ENCODE results near the gene PSMD9. TPM values are rescaled to one million over a fixed set of nuclear protein-coding genes. Genes with fewer than 3 reads are reported as not detected.

The PSMD9 gene
- total RNA-seq (ENCODE audit: low replicate concordance): 41.8 and 43.0 TPM in 2 replicates
- long read RNA-seq, transcript PSMD9-207 (6 exons, 2,784 nt): major isoform, 57 of 64 reads
- long read RNA-seq, partial matches to known transcripts: 0 of 64 reads
- long read RNA-seq, other reads (novel, unspliced or antisense): 3 of 64 reads

DNA sequence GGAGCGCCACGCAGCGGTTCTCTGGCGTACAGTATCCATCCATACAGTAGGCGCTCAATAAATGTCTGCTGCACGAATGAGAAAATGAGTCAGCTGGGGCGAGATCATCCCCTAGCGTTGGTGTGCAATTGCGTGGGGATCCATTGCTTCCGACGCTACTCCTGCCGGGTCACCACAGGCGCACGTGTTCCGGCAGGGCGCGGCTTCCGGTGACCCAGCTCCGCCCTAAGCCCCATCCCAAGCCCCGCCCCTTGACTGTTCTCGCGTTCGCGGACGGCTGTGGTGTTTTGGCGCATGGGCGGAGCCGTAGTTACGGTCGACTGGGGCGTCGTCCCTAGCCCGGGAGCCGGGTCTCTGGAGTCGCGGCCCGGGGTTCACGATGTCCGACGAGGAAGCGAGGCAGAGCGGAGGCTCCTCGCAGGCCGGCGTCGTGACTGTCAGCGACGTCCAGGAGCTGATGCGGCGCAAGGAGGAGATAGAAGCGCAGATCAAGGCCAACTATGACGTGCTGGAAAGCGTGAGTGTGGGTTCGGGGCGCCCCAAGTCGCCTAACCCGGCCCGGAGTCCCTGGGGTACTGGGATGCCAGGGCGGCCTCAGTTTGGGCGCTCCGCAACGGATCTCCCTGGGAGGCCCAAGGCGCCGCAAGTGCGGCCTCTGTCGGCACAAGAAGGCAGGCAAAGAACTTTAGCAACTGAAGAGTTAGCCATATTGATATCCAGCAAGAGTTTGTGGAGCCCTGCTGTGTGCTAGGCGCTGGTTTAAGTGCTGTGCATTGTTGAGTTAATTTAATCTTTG, at the start of gene PSMD9:
Gene PSMD9 (plus strand): TSS at position 313 of the 796 bp plus-strand sequence. CDS start 67 bp downstream, at position 380.
- peak; percentile 76 for TF ChIP-seq CTCF (conservative IDR thresholded peaks at IDR 0.05)
- Mint-ChIP-seq H3K9me3 (no peaks in the 10 kb centered on the region), H3K4me1 (ENCODE audit: unreplicated experiment) (peaks cover 26% of the 10 kb centered on the region), H3K27me3 (no peaks in the 10 kb centered on the region), H3K36me3 (peaks cover 7% of the 10 kb centered on the region), H3K27ac (peak within 1 kb of the TSS; percentile 95), H3K4me3 (peak within 1 kb of the TSS; percentile 100)
- DNase-seq (ENCODE audit: extremely low spot score, unreplicated experiment): peak; percentile 99

DNA sequence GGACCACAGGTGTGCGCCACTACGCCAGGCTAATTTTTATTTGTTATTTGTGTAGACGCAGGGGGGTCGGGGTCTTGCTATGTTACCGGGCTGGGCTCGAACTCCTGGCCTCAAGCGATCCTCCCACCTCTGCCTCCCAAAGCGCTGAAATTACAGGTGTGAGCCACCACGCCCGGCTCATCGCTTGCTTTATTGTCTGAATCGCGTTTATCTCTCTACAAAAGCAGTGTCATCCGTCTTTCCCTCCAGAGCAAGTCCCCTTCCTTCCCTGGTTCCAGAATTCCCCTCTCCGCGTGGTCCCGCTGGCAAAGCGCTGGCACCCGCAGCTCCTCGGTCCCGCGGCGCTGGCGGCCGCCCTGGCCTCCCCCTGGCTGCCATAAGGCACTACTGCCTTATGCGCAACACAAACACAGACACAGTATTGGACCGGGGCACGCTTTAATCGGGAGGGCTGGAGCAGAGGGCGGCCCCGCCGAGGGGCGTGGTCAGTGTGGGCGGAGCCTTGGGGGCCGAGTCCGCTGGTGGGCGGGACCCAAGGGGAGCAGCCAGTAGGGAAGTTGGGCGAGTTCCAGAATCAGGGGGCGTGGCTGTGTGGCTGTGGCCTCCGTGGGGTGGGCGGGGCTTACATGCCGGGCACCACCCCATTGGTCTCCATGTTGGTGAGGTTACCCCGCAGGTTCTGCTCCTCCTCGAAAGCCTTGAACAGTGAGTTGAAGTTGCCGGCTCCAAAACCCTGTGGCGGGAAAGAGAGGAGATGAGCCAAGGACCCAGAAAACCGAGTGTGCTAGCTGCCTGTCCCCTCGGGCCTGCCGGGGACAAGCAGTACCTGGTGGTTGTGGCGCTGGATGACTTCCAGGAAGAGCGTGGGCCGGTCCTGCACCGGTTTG, 49.2 kb upstream of the PSMD9 start:
- Mint-ChIP-seq H3K27ac (peak overlapping the region; percentile 86), H3K4me3 (peak overlapping the region; percentile 98), H3K36me3 (no peaks in the 10 kb centered on the region), H3K9me3 (no peaks in the 10 kb centered on the region), H3K27me3 (no peaks in the 10 kb centered on the region), H3K4me1 (ENCODE audit: unreplicated experiment) (peaks cover 18% of the 10 kb centered on the region)
- peak; percentile 69 for TF ChIP-seq CTCF (conservative IDR thresholded peaks at IDR 0.05)
- DNase-seq (ENCODE audit: extremely low spot score, unreplicated experiment): peak; percentile 100

DNA sequence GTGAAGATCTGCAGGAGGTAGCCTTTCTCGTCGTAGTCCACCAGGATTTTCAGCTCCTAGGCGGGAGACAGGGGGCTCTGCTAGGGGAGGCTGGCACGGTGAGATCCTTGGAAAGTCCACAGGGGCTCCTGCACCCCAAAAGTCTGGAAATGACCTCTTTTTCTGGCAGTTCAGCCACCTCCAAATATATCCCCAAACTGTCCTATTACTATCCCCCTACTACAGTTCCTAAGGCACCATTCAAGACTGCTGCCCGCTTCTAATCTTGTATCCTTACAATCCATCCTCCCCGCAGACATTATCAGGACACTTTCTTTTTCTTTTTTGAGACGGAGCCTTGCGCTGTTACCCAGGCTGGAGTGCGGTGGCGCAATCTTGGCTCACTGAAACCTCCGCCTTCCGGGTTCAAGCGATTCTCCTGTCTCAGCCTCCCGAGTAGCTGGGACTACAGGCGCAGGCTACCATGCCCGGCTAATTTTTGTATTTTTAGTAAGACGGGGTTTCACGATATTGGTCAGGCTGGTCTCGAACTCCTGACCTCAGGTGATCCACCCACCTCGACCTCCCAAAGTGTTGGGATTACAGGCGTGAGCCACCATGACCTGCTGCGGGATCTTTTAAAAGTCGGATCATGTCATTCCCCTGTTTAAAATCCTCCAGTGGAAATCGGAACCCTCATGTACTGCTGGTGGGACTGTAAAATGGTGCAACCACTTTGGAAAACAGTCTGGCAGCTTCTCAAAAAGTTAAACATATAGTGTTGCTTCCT, 48.4 kb upstream of the PSMD9 start:
- no peak for DNase-seq (ENCODE audit: extremely low spot score, unreplicated experiment)
- H3K36me3 Mint-ChIP-seq: no peaks in the 10 kb centered on the region
- H3K27me3 Mint-ChIP-seq: no peaks in the 10 kb centered on the region
- no peak for TF ChIP-seq CTCF (conservative IDR thresholded peaks at IDR 0.05)
- peaks cover 18% of the 10 kb centered on the region for H3K4me1 Mint-ChIP-seq (ENCODE audit: unreplicated experiment)
- H3K9me3 Mint-ChIP-seq: no peaks in the 10 kb centered on the region
- peak overlapping the region; percentile 98 for H3K4me3 Mint-ChIP-seq
- H3K27ac Mint-ChIP-seq: peak overlapping the region; percentile 86

GRCh38 chr12:121843236-121843982, 45.2 kb upstream of the PSMD9 start:
- peak overlapping the region; percentile 54 for H3K27ac Mint-ChIP-seq
- H3K9me3 Mint-ChIP-seq: no peaks in the 10 kb centered on the region
- no peak for TF ChIP-seq CTCF (conservative IDR thresholded peaks at IDR 0.05)
- H3K27me3 Mint-ChIP-seq: no peaks in the 10 kb centered on the region
- DNase-seq (ENCODE audit: extremely low spot score, unreplicated experiment): no peak
- peaks cover 18% of the 10 kb centered on the region for H3K4me1 Mint-ChIP-seq (ENCODE audit: unreplicated experiment)
- peak overlapping the region; percentile 23 for H3K4me3 Mint-ChIP-seq
- H3K36me3 Mint-ChIP-seq: no peaks in the 10 kb centered on the region

Measured in type B pancreatic cell (in vitro differentiated cells).